Caco-2 (cell line): ENCODE measurements around the gene ARPP21. TPM values are rescaled to one million over a fixed set of nuclear protein-coding genes. Genes with fewer than 3 reads are reported as not detected.

Experiments used
- BruUV-seq: library from RNA; stranded (reverse); fragments of 400-500 nt; replicated peaks from 2 replicates; lab custom pipeline; 2021; lab: Mats Ljungman, UMichigan
- CTCF ChIA-PET: fragments of 300-600 bp; sonication (Branson Sonifier 250); formaldehyde crosslinking; loops from one replicate; lab custom pipeline; 2022; ENCODE audit warnings: antibody characterized with exemption; lab: Charles Lee
- POLR2A ChIA-PET: fragments of 300-600 bp; sonication (Branson Sonifier 250); formaldehyde crosslinking; loops from one replicate; lab custom pipeline; 2022; ENCODE audit warnings: antibody characterized with exemption; lab: Charles Lee
- DNase-seq, 2 experiments: peaks; one replicate each; pipeline versions ENCODE4 v3.0.0 to v3.0.0-alpha.2; 2020 to 2022
- H3K27me3 ChIP-seq: replicated peaks from 2 replicates; pipeline ENCODE4 v1.6.0; 2011; ENCODE audit warnings: low read length; ENCODE audit not compliant: control insufficient read depth, insufficient read depth
- H3K36me3 ChIP-seq: 2 replicates; pipeline ENCODE4 v1.5.1; 2011; ENCODE audit warnings: low read length; ENCODE audit not compliant: control insufficient read depth, insufficient read depth
- H3K4me1 ChIP-seq: fragments of 250-450 bp; sonication (Bioruptor Pico); 2 replicates; pipeline ENCODE4 v1.5.1; 2020; ENCODE audit warnings: mild to moderate bottlenecking
- H3K4me3 ChIP-seq: 2 replicates; pipeline ENCODE4 v1.5.1; 2011; ENCODE audit warnings: low read depth, mild to moderate bottlenecking, control low read depth, low read length
- H3K9me3 ChIP-seq: fragments of 250-450 bp; sonication (Bioruptor Pico); 2 replicates; pipeline ENCODE4 v1.5.1; 2020; ENCODE audit warnings: mild to moderate bottlenecking, moderate library complexity
- H3K27ac Mint-ChIP-seq: one replicate; pipeline ENCODE4 v1.8.0; 2022; ENCODE audit warnings: mixed read lengths; ENCODE audit not compliant: unreplicated experiment
- H3K27me3 Mint-ChIP-seq: one replicate; pipeline ENCODE4 v1.8.0; 2022; ENCODE audit warnings: mixed read lengths; ENCODE audit not compliant: insufficient read depth, unreplicated experiment
- H3K36me3 Mint-ChIP-seq: one replicate; pipeline ENCODE4 v1.8.0; 2022; ENCODE audit warnings: mild to moderate bottlenecking, mixed read lengths; ENCODE audit not compliant: insufficient read depth, unreplicated experiment
- H3K4me1 Mint-ChIP-seq: one replicate; pipeline ENCODE4 v1.8.0; 2022; ENCODE audit warnings: low read depth, mixed read lengths; ENCODE audit not compliant: unreplicated experiment
- H3K4me3 Mint-ChIP-seq: one replicate; pipeline ENCODE4 v1.8.0; 2022; ENCODE audit warnings: mild to moderate bottlenecking, moderate library complexity, mixed read lengths; ENCODE audit not compliant: unreplicated experiment
- H3K9me3 Mint-ChIP-seq: one replicate; pipeline ENCODE4 v1.8.0; 2022; ENCODE audit warnings: mixed read lengths; ENCODE audit not compliant: unreplicated experiment
- intact Hi-C: fragments of 100-400 bp; cut with micrococcal nuclease; formaldehyde crosslinking; loops from one replicate; pipeline ENCODE4 v1.10.0; 2022; ENCODE audit not compliant: unreplicated experiment
- total RNA-seq: library from RNA; stranded (reverse); gene quantifications from 2 replicates; pipeline ENCODE4 v1.2.3, GENCODE V29; 2022
- TF ChIP-seq, protein P1 (sequence below), 2 experiments: fragments of 200-600 bp in 1 of 2; IDR thresholded peaks; 1 replicate in 1 of 2; 2 replicates in 1 of 2; pipeline versions ENCODE4 v1.5.1 to v1.8.0; 2011 to 2022; ENCODE audit warnings: antibody characterized with exemption in 1 of 2, control low read depth in 1 of 2, inconsistent platforms in 1 of 2, low read depth in 1 of 2, low read length in 1 of 2, mild to moderate bottlenecking in 1 of 2, moderate library complexity in 1 of 2; ENCODE audit not compliant: insufficient read depth in 1 of 2, severe bottlenecking in 1 of 2, unreplicated experiment in 1 of 2

The ARPP21 gene
- total RNA-seq, 1 experiment from 2014 or later = not detected

- H3K9me3 Mint-ChIP-seq = no peaks in the 10 kb centered on the region
- H3K36me3 Mint-ChIP-seq = no peaks in the 10 kb centered on the region
- POLR2A ChIA-PET = no interaction called here
- H3K27ac Mint-ChIP-seq = no peak overlapping the region
- no TSS peak for BruUV-seq
- no peaks in the 10 kb centered on the region for H3K36me3 ChIP-seq
- no peaks in the 10 kb centered on the region for H3K4me1 Mint-ChIP-seq
- no peak overlapping the region for H3K4me3 Mint-ChIP-seq
- no peak for DNase-seq
- intact Hi-C loops = no loop called here
- H3K4me1 ChIP-seq = no peaks in the 10 kb centered on the region
- H3K4me3 ChIP-seq = no peak overlapping the region
- no peaks in the 10 kb centered on the region; the same call in 1 of the 2 replicates for H3K27me3 ChIP-seq
- TF ChIP-seq, protein P1, sequence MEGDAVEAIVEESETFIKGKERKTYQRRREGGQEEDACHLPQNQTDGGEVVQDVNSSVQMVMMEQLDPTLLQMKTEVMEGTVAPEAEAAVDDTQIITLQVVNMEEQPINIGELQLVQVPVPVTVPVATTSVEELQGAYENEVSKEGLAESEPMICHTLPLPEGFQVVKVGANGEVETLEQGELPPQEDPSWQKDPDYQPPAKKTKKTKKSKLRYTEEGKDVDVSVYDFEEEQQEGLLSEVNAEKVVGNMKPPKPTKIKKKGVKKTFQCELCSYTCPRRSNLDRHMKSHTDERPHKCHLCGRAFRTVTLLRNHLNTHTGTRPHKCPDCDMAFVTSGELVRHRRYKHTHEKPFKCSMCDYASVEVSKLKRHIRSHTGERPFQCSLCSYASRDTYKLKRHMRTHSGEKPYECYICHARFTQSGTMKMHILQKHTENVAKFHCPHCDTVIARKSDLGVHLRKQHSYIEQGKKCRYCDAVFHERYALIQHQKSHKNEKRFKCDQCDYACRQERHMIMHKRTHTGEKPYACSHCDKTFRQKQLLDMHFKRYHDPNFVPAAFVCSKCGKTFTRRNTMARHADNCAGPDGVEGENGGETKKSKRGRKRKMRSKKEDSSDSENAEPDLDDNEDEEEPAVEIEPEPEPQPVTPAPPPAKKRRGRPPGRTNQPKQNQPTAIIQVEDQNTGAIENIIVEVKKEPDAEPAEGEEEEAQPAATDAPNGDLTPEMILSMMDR (IDR thresholded peaks at IDR 0.05; ENCODE audit: insufficient read depth in 1 of 2, low read depth in 1 of 2, low read length in 1 of 2, severe bottlenecking in 1 of 2, unreplicated experiment in 1 of 2) = no peak
- no peaks in the 10 kb centered on the region for H3K9me3 ChIP-seq
- H3K27me3 Mint-ChIP-seq = peaks cover 4% of the 10 kb centered on the region
- CTCF ChIA-PET = no interaction called here
Measured at GRCh38 chr3:35739181-35739809, 100.0 kb downstream of the ARPP21 start.

- Histone ChIP-seq H3K27me3 (no peaks in the 10 kb centered on the region; the same call in 1 of the 2 replicates), H3K36me3 (no peaks in the 10 kb centered on the region), H3K4me3 (no peak overlapping the region), H3K4me1 (no peaks in the 10 kb centered on the region), H3K9me3 (no peaks in the 10 kb centered on the region)
- Mint-ChIP-seq H3K9me3 (no peaks in the 10 kb centered on the region), H3K4me1 (no peaks in the 10 kb centered on the region), H3K4me3 (no peak overlapping the region), H3K27me3 (peaks cover 4% of the 10 kb centered on the region), H3K27ac (no peak overlapping the region), H3K36me3 (no peaks in the 10 kb centered on the region)
- DNase-seq = no peak
- CTCF ChIA-PET = no interaction called here
- intact Hi-C loops = loop anchor here (10.0 kb wide), 1 partner anchor 165 kb away; no protein-coding TSS in a partner anchor
- TF ChIP-seq, protein P1 (IDR thresholded peaks at IDR 0.05; ENCODE audit: insufficient read depth in 1 of 2, low read depth in 1 of 2, low read length in 1 of 2, severe bottlenecking in 1 of 2, unreplicated experiment in 1 of 2) = no peak
- POLR2A ChIA-PET = no interaction called here
- BruUV-seq = no TSS peak
Measured at GRCh38 chr3:35739964-35740527, 100.7 kb downstream of the ARPP21 start.

DNA sequence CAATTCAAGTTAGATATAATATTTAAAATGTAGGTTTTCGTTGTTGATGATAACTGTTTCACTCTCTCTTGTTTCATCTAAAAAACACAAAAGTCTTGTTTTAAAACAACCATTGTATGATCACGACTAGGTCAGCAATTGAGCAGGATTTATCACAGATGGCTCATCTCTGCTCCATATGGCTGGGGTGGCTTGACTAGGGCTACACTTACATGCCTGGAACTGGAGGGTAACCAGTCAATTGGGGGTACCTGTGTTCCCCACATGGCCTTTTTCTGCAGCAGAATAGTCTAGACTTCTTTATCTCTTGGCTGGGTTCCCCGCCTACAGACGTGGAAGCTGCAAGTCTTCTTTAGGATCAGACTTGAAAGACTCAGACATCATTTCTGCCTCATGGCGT lies 103.9 kb downstream of the ARPP21 start:
- CTCF ChIA-PET = no interaction called here
- Histone ChIP-seq H3K4me1 (no peaks in the 10 kb centered on the region), H3K27me3 (no peaks in the 10 kb centered on the region), H3K4me3 (no peak overlapping the region), H3K36me3 (no peaks in the 10 kb centered on the region), H3K9me3 (no peaks in the 10 kb centered on the region)
- no peak overlapping the region for H3K27ac Mint-ChIP-seq
- no peaks in the 10 kb centered on the region for H3K9me3 Mint-ChIP-seq
- H3K27me3 Mint-ChIP-seq = peaks cover 7% of the 10 kb centered on the region
- TF ChIP-seq, protein P1 (IDR thresholded peaks at IDR 0.05; ENCODE audit: insufficient read depth in 1 of 2, low read depth in 1 of 2, low read length in 1 of 2, severe bottlenecking in 1 of 2, unreplicated experiment in 1 of 2) = no peak
- no peak overlapping the region for H3K4me3 Mint-ChIP-seq
- no peak for DNase-seq
- H3K36me3 Mint-ChIP-seq = no peaks in the 10 kb centered on the region
- no TSS peak for BruUV-seq
- intact Hi-C loops = loop anchor here (1.0 to 10.0 kb wide), 2 partner anchors 26 to 162 kb away; no protein-coding TSS in a partner anchor
- no peaks in the 10 kb centered on the region for H3K4me1 Mint-ChIP-seq
- POLR2A ChIA-PET = no interaction called here
